ENCODE measurements around the gene GABBR2. TPM values are rescaled to one million over a fixed set of nuclear protein-coding genes. Genes with fewer than 3 reads are reported as not detected.
A peak's percentile ranks its signal among the peaks of the same experiment; 100 is the strongest.
"Not testable (repeated sequence)": the region's sequence is repeated elsewhere in the genome, so short reads cannot be mapped to it uniquely, and the experiment has no call there.

GABBR2 gene
- total RNA-seq, 2 donors from 2014 or later: 0.41 TPM; not detected in 1

GRCh38 chr9:98606730-98607129, 102.0 kb downstream of the GABBR2 start:
- no peak for ATAC-seq
- intact Hi-C loops (cut with DNase I): no loop called here
- no peak for DNase-seq

GRCh38 chr9:98605116-98605515, 103.6 kb downstream of the GABBR2 start:
- intact Hi-C loops (cut with DNase I): no loop called here
- DNase-seq (no peak), ATAC-seq (no peak)

- peak; percentile 36 to 44 for ATAC-seq
- DNase-seq: no peak
- intact Hi-C loops (cut with DNase I): no loop called here
Observed at GRCh38 chr9:98603821-98604383, 104.8 kb downstream of the GABBR2 start.

- no peak for ATAC-seq
- DNase-seq: no peak
- intact Hi-C loops (cut with DNase I): no loop called here
Observed at GRCh38 chr9:98602839-98603500, 105.8 kb downstream of the GABBR2 start.

GRCh38 chr9:98600631-98601030, 108.1 kb downstream of the GABBR2 start:
- intact Hi-C loops (cut with DNase I): no loop called here
- ATAC-seq: no peak

GRCh38 chr9:98599566-98600216, 109.0 kb downstream of the GABBR2 start:
- DNase-seq (no peak), ATAC-seq (no peak)
- intact Hi-C loops (cut with DNase I): no loop called here

More at GRCh38 chr9:98600631-98601030, 108.1 kb downstream of the GABBR2 start:
- DNase-seq: no peak

- intact Hi-C loops (cut with DNase I): no loop called here
- no peak for ATAC-seq
- DNase-seq: no peak
Observed at GRCh38 chr9:98598861-98599260, 109.9 kb downstream of the GABBR2 start.

- intact Hi-C loops (cut with DNase I): no loop called here
- DNase-seq (no peak), ATAC-seq (no peak)
Observed at GRCh38 chr9:98597236-98597771, 111.4 kb downstream of the GABBR2 start.

GRCh38 chr9:98596486-98596885, 112.2 kb downstream of the GABBR2 start:
- no peak for DNase-seq
- intact Hi-C loops (cut with DNase I): no loop called here
- ATAC-seq: no peak

GRCh38 chr9:98594546-98595160, 114.1 kb downstream of the GABBR2 start:
- DNase-seq: no peak
- intact Hi-C loops (cut with DNase I): no loop called here
- ATAC-seq: no peak

- DNase-seq: no peak
Observed at GRCh38 chr9:98593354-98594253, 115.1 kb downstream of the GABBR2 start.

GRCh38 chr9:98591696-98592095, 117.0 kb downstream of the GABBR2 start:
- intact Hi-C loops (cut with DNase I): no loop called here
- ATAC-seq: no peak

More at GRCh38 chr9:98593354-98594253, 115.1 kb downstream of the GABBR2 start:
- intact Hi-C loops (cut with DNase I): no loop called here
- ATAC-seq: no peak

GRCh38 chr9:98590101-98590500, 118.6 kb downstream of the GABBR2 start:
- ATAC-seq: no peak
- no peak for DNase-seq
- intact Hi-C loops (cut with DNase I): no loop called here

More at GRCh38 chr9:98591696-98592095, 117.0 kb downstream of the GABBR2 start:
- DNase-seq: no peak

GRCh38 chr9:98589102-98589501, 119.6 kb downstream of the GABBR2 start:
- intact Hi-C loops (cut with DNase I): no loop called here
- no peak for DNase-seq
- ATAC-seq: no peak

- intact Hi-C loops (cut with DNase I); DNase-seq; ATAC-seq: not testable (repeated sequence)
Observed at GRCh38 chr9:98584853-98585438, 123.8 kb downstream of the GABBR2 start.

GRCh38 chr9:98584059-98584458, 124.7 kb downstream of the GABBR2 start:
- intact Hi-C loops (cut with DNase I): no loop called here
- DNase-seq: no peak
- no peak for ATAC-seq

GRCh38 chr9:98583417-98583816, 125.3 kb downstream of the GABBR2 start:
- DNase-seq: no peak
- intact Hi-C loops (cut with DNase I): no loop called here
- ATAC-seq: no peak

- no peak for ATAC-seq
- DNase-seq: no peak
- intact Hi-C loops (cut with DNase I): no loop called here
Observed at GRCh38 chr9:98580956-98581355, 127.8 kb downstream of the GABBR2 start.

- ATAC-seq (no peak), DNase-seq (no peak)
- intact Hi-C loops (cut with DNase I): no loop called here
Observed at GRCh38 chr9:98579700-98580099, 129.0 kb downstream of the GABBR2 start.

Measured in left cardiac atrium (tissue), 4 donors.